Fibroblast of lung (primary cell): Measurements from ENCODE around the gene REC114. TPM values are rescaled to one million over a fixed set of nuclear protein-coding genes. Genes with fewer than 3 reads are reported as not detected.

Experiments used
- DNase-seq, 2 donors: peaks; one replicate each; pipeline versions ENCODE4 v3.0.0 to v3.0.0-alpha.2; 2010; ENCODE audit warnings: low read depth in 2 of 2
- H2AFZ ChIP-seq: 2 replicates; pipeline ENCODE4 v1.5.1; 2012; ENCODE audit warnings: low read length, control low read depth, inconsistent platforms
- H3K27ac ChIP-seq: 2 replicates; pipeline ENCODE4 v1.5.1; 2011; ENCODE audit warnings: low read length, control low read depth; ENCODE audit not compliant: insufficient read depth
- H3K27me3 ChIP-seq: 2 replicates; pipeline ENCODE4 v1.5.1; 2011; ENCODE audit warnings: mild to moderate bottlenecking, low read length; ENCODE audit not compliant: control insufficient read depth, insufficient read depth
- H3K36me3 ChIP-seq: 2 replicates; pipeline ENCODE4 v1.5.1; 2011; ENCODE audit warnings: low read length; ENCODE audit not compliant: control insufficient read depth, insufficient read depth
- H3K4me1 ChIP-seq: 2 replicates; pipeline ENCODE4 v1.5.1; 2011; ENCODE audit warnings: low read length; ENCODE audit not compliant: control insufficient read depth, insufficient read depth; ENCODE audit errors: extremely low read depth
- H3K4me2 ChIP-seq: 2 replicates; pipeline ENCODE4 v1.5.1; 2011; ENCODE audit warnings: low read length, control low read depth; ENCODE audit not compliant: insufficient read depth; ENCODE audit errors: extremely low read depth
- H3K4me3 ChIP-seq, 4 experiments: fragments of 200-600 bp in 1 of 4; sonication (generic) in 1 of 4; replicated peaks in 1 of 4; 2 replicates each; pipeline ENCODE4 v1.5.1; 2011 to 2016; ENCODE audit warnings: low read length in 4 of 4, low read depth in 3 of 4, mild to moderate bottlenecking in 3 of 4, control low read depth in 2 of 4, inconsistent platforms in 1 of 4, mixed read lengths in 1 of 4; ENCODE audit not compliant: insufficient read depth in 1 of 4; ENCODE audit errors: control extremely low read depth in 1 of 4
- H3K79me2 ChIP-seq: 2 replicates; pipeline ENCODE4 v1.5.1; 2012; ENCODE audit warnings: mild to moderate bottlenecking, low read length, inconsistent platforms; ENCODE audit not compliant: control insufficient read depth, insufficient read depth
- H3K9ac ChIP-seq: 2 replicates; pipeline ENCODE4 v1.5.1; 2011; ENCODE audit warnings: mild to moderate bottlenecking, low read length, control low read depth; ENCODE audit not compliant: insufficient read depth
- H3K9me3 ChIP-seq: 2 replicates; pipeline ENCODE4 v1.5.1; 2012; ENCODE audit warnings: low read depth, low read length; ENCODE audit not compliant: control insufficient read depth, insufficient read depth
- H4K20me1 ChIP-seq: 2 replicates; pipeline ENCODE4 v1.5.1; 2011; ENCODE audit warnings: low read length; ENCODE audit not compliant: control insufficient read depth, insufficient read depth; ENCODE audit errors: extremely low read depth
- EZH2 ChIP-seq: IDR thresholded peaks from 2 replicates; pipeline ENCODE4 v1.5.1; 2012; ENCODE audit warnings: low read length, control low read depth, mild to moderate bottlenecking; ENCODE audit errors: missing control alignments
- polyA plus RNA-seq, 2 donors: library from polyadenylated mRNA; depleted of rRNA in 1 of 2; stranded (reverse) in 1 of 2; unstranded in 1 of 2; fragments of >200 nt; gene quantifications; 2 replicates each; pipeline ENCODE4 v1.2.1, GENCODE V29; 2011 to 2012; ENCODE audit warnings: missing spikeins in 1 of 2
- total RNA-seq: library from RNA; depleted of rRNA; stranded (reverse); fragments of >200 nt; gene quantifications from 2 replicates; pipeline ENCODE4 v1.2.1, GENCODE V29; 2014
- TF ChIP-seq, protein P1 (sequence below), 2 donors: IDR thresholded peaks in 1 of 2; conservative IDR thresholded peaks in 1 of 2; 1 replicate in 1 of 2; 2 replicates in 1 of 2; pipeline ENCODE4 v1.5.1; 2011 to 2012; ENCODE audit warnings: low read length in 2 of 2, control low read depth in 1 of 2, inconsistent platforms in 1 of 2, low read depth in 1 of 2, mild to moderate bottlenecking in 1 of 2

The REC114 gene
- total and polyA plus RNA-seq, 2 donors (not counting 1 experiment from before 2014, with no cell fraction given): not detected

DNA sequence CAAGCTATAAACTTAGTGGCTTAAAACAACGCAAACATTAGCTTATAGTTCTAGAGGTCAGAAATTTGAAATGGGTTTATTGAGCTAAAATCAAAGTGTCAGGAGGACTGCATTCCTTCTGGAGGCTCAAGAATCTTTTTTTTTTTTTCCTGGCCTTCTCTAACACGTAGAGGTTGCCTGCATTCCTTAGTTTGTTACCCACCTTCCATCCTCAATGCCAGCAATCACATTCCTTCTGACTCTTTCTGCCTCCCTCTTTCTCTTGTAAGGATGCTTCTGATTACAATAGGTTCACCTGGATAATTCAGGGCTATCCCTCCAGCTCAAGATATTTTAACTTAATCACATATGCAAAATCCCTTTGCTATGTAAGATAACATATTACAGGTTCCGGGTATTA lies 24.8 kb downstream of the REC114 start:
- no peak for TF ChIP-seq EZH2
- TF ChIP-seq, protein P1, sequence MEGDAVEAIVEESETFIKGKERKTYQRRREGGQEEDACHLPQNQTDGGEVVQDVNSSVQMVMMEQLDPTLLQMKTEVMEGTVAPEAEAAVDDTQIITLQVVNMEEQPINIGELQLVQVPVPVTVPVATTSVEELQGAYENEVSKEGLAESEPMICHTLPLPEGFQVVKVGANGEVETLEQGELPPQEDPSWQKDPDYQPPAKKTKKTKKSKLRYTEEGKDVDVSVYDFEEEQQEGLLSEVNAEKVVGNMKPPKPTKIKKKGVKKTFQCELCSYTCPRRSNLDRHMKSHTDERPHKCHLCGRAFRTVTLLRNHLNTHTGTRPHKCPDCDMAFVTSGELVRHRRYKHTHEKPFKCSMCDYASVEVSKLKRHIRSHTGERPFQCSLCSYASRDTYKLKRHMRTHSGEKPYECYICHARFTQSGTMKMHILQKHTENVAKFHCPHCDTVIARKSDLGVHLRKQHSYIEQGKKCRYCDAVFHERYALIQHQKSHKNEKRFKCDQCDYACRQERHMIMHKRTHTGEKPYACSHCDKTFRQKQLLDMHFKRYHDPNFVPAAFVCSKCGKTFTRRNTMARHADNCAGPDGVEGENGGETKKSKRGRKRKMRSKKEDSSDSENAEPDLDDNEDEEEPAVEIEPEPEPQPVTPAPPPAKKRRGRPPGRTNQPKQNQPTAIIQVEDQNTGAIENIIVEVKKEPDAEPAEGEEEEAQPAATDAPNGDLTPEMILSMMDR (conservative IDR thresholded peaks at IDR 0.05 in 1 of 2, IDR thresholded peaks at IDR 0.05 in 1 of 2; ENCODE audit: low read depth in 1 of 2, low read length in 2 of 2): no peak
- Histone ChIP-seq H4K20me1 (no peaks in the 10 kb centered on the region), H3K4me1 (no peaks in the 10 kb centered on the region), H3K9me3 (no peaks in the 10 kb centered on the region), H3K4me3 (no peak overlapping the region), H3K79me2 (no peaks in the 10 kb centered on the region), H3K4me2 (no peak overlapping the region), H3K27me3 (no peaks in the 10 kb centered on the region), H3K27ac (no peak overlapping the region), H3K36me3 (no peaks in the 10 kb centered on the region), H2AFZ (no peak overlapping the region), H3K9ac (no peak overlapping the region)
- no peak for DNase-seq

DNA sequence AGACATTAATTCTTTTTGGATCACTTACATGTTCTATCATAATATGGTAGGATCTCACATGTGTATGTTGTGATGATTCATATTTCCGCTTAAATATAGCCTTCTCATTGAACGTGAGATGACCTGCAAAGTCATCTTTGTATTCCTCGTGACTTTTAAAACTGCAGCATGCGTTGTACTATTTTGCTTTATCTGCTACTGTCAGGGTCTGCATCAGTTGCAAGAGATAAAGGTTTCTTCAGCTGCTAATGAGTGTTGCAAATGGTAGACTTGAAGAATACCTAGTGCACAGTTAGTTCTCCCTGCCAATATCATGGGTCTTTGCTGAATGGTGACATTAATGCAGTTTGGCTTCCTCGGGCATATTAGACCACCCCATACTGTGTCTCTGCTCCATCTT lies 31.8 kb downstream of the REC114 start:
- H4K20me1 ChIP-seq: no peaks in the 10 kb centered on the region
- no peaks in the 10 kb centered on the region for H3K27me3 ChIP-seq
- H3K4me3 ChIP-seq: no peak overlapping the region
- no peaks in the 10 kb centered on the region for H3K9me3 ChIP-seq
- H2AFZ ChIP-seq: no peak overlapping the region
- no peak overlapping the region for H3K4me2 ChIP-seq
- no peaks in the 10 kb centered on the region for H3K36me3 ChIP-seq
- no peak for DNase-seq
- TF ChIP-seq, protein P1 (conservative IDR thresholded peaks at IDR 0.05 in 1 of 2, IDR thresholded peaks at IDR 0.05 in 1 of 2; ENCODE audit: low read depth in 1 of 2, low read length in 2 of 2): no peak
- no peak for TF ChIP-seq EZH2
- no peaks in the 10 kb centered on the region for H3K4me1 ChIP-seq
- no peaks in the 10 kb centered on the region for H3K79me2 ChIP-seq
- H3K9ac ChIP-seq: no peak overlapping the region
- no peak overlapping the region for H3K27ac ChIP-seq

DNA sequence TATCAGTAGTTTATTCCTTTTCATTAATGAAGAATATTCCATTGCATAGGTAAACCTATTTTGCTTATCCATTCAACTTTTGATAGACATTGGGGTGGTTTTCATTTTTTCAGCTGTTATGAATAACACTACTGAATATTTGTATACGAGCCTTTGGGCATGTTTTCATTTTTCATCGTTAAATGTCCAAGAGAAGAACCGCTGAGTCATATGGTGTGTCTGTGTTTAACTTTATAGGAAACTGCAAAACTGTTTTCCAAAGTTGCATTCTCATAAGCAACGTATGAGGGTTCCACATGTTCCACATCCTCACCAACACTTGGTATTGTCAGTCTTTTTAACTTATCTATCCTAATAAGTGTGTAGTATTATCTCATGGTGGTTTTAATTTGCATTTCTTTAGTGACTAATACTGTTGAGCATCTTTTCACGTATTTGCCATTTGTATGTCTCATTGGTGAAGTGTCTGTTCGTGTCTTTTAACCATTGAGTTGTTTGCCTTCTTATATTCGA lies 33.8 kb downstream of the REC114 start:
- Histone ChIP-seq H2AFZ (no peak overlapping the region), H3K4me2 (no peak overlapping the region), H4K20me1 (no peaks in the 10 kb centered on the region), H3K27ac (no peak overlapping the region), H3K4me3 (no peak overlapping the region), H3K79me2 (no peaks in the 10 kb centered on the region), H3K4me1 (no peaks in the 10 kb centered on the region), H3K9me3 (no peaks in the 10 kb centered on the region), H3K9ac (no peak overlapping the region), H3K36me3 (no peaks in the 10 kb centered on the region), H3K27me3 (no peaks in the 10 kb centered on the region)
- no peak for DNase-seq
- TF ChIP-seq, protein P1 (conservative IDR thresholded peaks at IDR 0.05 in 1 of 2, IDR thresholded peaks at IDR 0.05 in 1 of 2; ENCODE audit: low read depth in 1 of 2, low read length in 2 of 2): no peak
- no peak for TF ChIP-seq EZH2
